ENCODE data around the gene PDP2. TPM values are rescaled to one million over a fixed set of nuclear protein-coding genes. Genes with fewer than 3 reads are reported as not detected.

PDP2 gene
- total RNA-seq, 4 donors from 2014 or later, result 4.9 to 36.2 (median 11.5) TPM

DNA sequence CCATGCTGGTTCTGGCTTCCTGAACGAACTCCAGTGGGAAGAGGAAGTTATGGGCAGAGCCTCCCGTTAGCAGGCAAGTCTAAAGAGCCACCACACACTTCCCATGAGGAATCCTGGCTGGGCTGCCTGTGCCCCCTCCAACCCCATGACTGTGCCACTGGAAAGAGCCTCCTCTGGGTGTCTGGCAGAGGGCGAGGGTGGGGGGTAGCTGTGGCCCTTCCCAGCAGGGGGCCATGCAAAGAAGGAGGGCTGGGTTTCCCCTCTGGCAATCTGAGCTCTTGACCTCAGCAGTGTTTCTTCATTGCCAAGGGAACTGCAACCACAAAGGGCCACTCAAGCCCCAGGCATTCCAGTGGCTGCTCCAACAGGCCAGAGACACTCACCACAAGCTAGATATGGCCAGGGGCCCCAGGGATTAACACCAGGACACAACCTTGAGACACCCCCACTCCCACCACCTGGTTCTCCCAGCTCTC is 46.7 kb downstream of the PDP2 start:
- in situ Hi-C loops (cut with MboI; ENCODE audit: low pct_ligation_motif_present in 1 of 4, low pct_unique_long_range_greater_than_20kb in 1 of 4, low sequenced_read_pairs in 3 of 4) (no loop called here), intact Hi-C loops (cut with DNase I; ENCODE audit: low total_unique reads) (no loop called here)
- TF ChIP-seq, protein P1, sequence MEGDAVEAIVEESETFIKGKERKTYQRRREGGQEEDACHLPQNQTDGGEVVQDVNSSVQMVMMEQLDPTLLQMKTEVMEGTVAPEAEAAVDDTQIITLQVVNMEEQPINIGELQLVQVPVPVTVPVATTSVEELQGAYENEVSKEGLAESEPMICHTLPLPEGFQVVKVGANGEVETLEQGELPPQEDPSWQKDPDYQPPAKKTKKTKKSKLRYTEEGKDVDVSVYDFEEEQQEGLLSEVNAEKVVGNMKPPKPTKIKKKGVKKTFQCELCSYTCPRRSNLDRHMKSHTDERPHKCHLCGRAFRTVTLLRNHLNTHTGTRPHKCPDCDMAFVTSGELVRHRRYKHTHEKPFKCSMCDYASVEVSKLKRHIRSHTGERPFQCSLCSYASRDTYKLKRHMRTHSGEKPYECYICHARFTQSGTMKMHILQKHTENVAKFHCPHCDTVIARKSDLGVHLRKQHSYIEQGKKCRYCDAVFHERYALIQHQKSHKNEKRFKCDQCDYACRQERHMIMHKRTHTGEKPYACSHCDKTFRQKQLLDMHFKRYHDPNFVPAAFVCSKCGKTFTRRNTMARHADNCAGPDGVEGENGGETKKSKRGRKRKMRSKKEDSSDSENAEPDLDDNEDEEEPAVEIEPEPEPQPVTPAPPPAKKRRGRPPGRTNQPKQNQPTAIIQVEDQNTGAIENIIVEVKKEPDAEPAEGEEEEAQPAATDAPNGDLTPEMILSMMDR (IDR thresholded peaks at IDR 0.05), result no peak
- TF ChIP-seq EP300 (IDR thresholded peaks at IDR 0.05; ENCODE audit: low read depth), result no peak
- TF ChIP-seq POLR2A (IDR thresholded peaks at IDR 0.05), result no peak
- no peak for TF ChIP-seq POLR2AphosphoS5 (IDR thresholded peaks at IDR 0.05)
- no peaks in the 10 kb centered on the region for H3K9me3 ChIP-seq
- DNase-seq, result no peak
- no peak overlapping the region for H3K4me3 ChIP-seq
- no peaks in the 10 kb centered on the region for H3K36me3 ChIP-seq
- peaks cover 0 to 32% (median 22%) of the 10 kb centered on the region in 4 donors for H3K4me1 ChIP-seq
- peaks cover 16% of the 10 kb centered on the region for H3K27me3 ChIP-seq
- WGBS, 2 donors (ENCODE audit: low coverage in 1 of 2), result 54% methylated on average over 3 of the region's 3 CpGs; no CpG with 5 or more reads in 1 of the 2 donors
- peak overlapping the region; percentile 59 to 84 (median 76) for H3K27ac ChIP-seq

DNA sequence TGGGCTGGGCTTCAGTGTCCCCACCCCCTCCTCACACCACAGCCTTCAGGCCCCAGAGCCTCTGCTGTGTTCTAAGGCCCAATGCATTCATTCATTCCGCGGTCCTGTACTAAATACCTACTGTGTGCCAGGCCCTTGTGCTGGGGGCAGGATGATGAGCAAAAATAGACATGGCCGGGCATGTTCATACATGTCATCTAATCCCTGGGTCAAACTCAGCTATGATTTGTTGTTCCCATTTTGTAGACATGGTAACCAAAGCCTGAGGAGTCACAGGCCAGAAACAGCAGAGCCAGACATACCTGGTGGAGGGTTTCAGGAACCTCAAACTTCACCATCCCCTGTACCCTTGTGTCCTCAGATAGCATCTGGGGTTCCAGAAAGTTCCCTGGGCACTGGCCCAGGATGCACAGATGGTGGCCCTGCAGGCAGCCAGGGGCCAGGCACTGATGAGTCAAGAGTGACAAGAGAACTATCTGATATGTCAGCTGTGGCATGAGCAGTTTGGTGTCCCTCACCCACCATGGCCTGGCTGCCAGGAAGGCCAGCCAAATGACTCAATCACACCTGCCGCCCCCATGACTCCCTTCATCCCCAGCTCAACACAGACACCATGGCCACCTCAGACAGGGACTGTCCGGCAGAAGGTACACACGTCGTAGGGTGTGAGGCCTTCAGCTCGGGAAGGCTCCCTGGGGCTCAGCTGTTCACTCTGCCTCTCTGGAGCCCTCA is 47.8 kb downstream of the PDP2 start:
- Histone ChIP-seq H3K36me3 (no peaks in the 10 kb centered on the region), H3K27me3 (peaks cover 16% of the 10 kb centered on the region), H3K9me3 (no peaks in the 10 kb centered on the region), H3K4me1 (peaks cover 4 to 36% (median 28%) of the 10 kb centered on the region in 4 donors), H3K27ac (no peak overlapping the region), H3K4me3 (no peak overlapping the region)
- no peak for TF ChIP-seq POLR2AphosphoS5 (IDR thresholded peaks at IDR 0.05)
- TF ChIP-seq EP300 (IDR thresholded peaks at IDR 0.05; ENCODE audit: low read depth), result no peak
- TF ChIP-seq, protein P1 (IDR thresholded peaks at IDR 0.05), result no peak
- no peak for TF ChIP-seq POLR2A (IDR thresholded peaks at IDR 0.05)
- DNase-seq, result no peak
- intact Hi-C loops (cut with DNase I; ENCODE audit: low total_unique reads) (loop anchor here (2.0 kb wide), 1 partner anchor 33 kb away; no protein-coding TSS in a partner anchor), in situ Hi-C loops (cut with MboI; ENCODE audit: low pct_ligation_motif_present in 1 of 4, low pct_unique_long_range_greater_than_20kb in 1 of 4, low sequenced_read_pairs in 3 of 4) (no loop called here)
- 92% methylated on average over 8 of the region's 8 CpGs; no CpG with 5 or more reads in 1 of the 2 donors for WGBS, 2 donors (ENCODE audit: low coverage in 1 of 2)

DNA sequence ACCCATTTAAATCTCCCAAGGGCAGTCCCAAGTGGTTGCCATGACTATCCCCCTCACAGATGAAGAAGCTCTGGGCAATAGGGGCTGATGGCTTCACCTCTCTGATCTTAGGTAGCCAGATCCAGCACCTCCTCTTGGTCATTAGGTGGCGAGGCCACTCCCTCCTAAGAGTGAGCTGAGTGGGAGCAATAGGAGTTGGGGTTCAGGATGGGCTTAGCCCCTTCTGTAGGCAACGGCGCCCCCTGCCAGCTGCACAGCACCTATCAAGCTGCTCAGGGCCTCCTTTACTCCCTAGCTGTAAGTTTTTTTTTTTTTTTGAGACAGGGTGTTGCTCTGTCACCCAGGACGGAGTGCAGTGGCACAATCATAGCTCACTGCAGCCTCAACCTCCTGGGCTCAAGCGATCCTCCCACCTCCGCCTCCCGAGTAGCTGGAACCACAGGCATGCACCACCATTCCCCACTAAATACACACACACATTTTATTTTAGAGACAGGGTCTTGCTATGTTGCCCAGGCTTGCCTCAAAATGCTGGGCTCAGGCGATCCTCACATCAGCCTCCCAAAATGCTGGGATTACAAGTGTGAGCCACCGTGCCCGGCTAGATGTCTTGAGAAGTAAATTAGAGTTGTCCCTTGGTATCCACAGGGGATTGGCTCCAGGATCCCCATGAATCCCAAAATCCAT is 48.5 kb downstream of the PDP2 start:
- Histone ChIP-seq H3K4me1 (peaks cover 9 to 37% (median 29%) of the 10 kb centered on the region in 4 donors), H3K36me3 (no peaks in the 10 kb centered on the region), H3K9me3 (no peaks in the 10 kb centered on the region), H3K27ac (no peak overlapping the region), H3K27me3 (peaks cover 16% of the 10 kb centered on the region), H3K4me3 (no peak overlapping the region)
- intact Hi-C loops (cut with DNase I; ENCODE audit: low total_unique reads) (loop anchor here (2.0 kb wide), 1 partner anchor 34 kb away; no protein-coding TSS in a partner anchor), in situ Hi-C loops (cut with MboI; ENCODE audit: low pct_ligation_motif_present in 1 of 4, low pct_unique_long_range_greater_than_20kb in 1 of 4, low sequenced_read_pairs in 3 of 4) (no loop called here)
- peak; percentile 49 for DNase-seq
- WGBS, 2 donors (ENCODE audit: low coverage in 1 of 2), result 80% methylated on average over 10 of the region's 10 CpGs; no CpG with 5 or more reads in 1 of the 2 donors
- no peak for TF ChIP-seq POLR2A (IDR thresholded peaks at IDR 0.05)
- TF ChIP-seq, protein P1 (IDR thresholded peaks at IDR 0.05), result peak in 4 of 5 experiments; percentile 22 to 46 (median 33)

DNA sequence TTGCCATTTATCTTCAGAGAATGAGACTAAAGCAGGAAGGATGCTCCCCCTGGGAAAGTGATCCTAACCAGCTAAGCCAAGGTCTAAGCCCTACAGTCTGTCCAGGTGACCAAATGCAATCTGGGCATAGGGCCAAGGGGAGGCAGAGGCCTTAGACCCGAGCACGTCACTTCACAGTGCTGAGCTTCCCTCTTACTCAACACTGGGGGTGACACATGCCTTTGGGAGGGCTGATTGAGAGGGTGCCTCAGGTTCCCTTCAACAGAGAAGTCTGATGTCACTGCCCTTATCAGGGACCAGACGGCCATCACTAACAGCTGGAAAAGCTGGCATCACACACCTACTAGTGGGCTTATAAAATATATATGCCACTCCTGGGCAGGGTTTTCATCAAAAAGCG is 49.9 kb downstream of the PDP2 start:
- H3K4me3 ChIP-seq, result no peak overlapping the region
- no peaks in the 10 kb centered on the region for H3K36me3 ChIP-seq
- intact Hi-C loops (cut with DNase I; ENCODE audit: low total_unique reads) (no loop called here), in situ Hi-C loops (cut with MboI; ENCODE audit: low pct_ligation_motif_present in 1 of 4, low pct_unique_long_range_greater_than_20kb in 1 of 4, low sequenced_read_pairs in 3 of 4) (no loop called here)
- H3K4me1 ChIP-seq, result peaks cover 9 to 27% (median 23%) of the 10 kb centered on the region in 4 donors
- H3K27me3 ChIP-seq, result peaks cover 5% of the 10 kb centered on the region
- peak; percentile 35 for DNase-seq
- TF ChIP-seq POLR2A (IDR thresholded peaks at IDR 0.05) (no peak), POLR2AphosphoS5 (IDR thresholded peaks at IDR 0.05) (no peak), EP300 (IDR thresholded peaks at IDR 0.05; ENCODE audit: low read depth) (no peak)
- TF ChIP-seq, protein P1 (IDR thresholded peaks at IDR 0.05), result no peak
- H3K9me3 ChIP-seq, result no peaks in the 10 kb centered on the region
- H3K27ac ChIP-seq, result no peak overlapping the region
- WGBS, 2 donors (ENCODE audit: low coverage in 1 of 2), result 63% methylated on average over 4 of the region's 4 CpGs; no CpG with 5 or more reads in 1 of the 2 donors

Data from transverse colon (tissue), 4 donors.